ENCODE data around the gene SEMA5B.

SEMA5B gene

DNA sequence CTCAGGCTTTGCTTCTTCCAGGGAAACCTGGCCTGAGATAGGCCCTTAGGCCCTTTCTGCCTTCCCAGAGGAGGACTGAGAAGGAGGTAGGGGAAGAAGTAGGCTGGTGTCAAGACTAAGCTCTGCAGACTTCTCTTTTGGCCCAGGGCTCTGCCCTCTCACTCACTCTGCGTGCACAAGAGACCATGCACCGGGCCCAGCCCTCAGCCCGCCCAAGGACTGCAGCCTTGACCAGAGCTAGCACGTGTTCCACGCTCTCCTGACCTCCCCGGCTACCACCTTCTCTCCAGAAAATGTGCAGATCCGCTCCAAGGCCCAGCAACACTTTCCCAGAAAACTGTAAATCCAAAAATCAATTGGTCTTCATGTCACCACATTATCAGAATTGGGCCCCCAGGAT is 59.8 kb downstream of the SEMA5B start:
- DNase-seq, result no peak

GRCh38 chr3:122967356-122967755 is 60.2 kb downstream of the SEMA5B start:
- no peak for DNase-seq

DNA sequence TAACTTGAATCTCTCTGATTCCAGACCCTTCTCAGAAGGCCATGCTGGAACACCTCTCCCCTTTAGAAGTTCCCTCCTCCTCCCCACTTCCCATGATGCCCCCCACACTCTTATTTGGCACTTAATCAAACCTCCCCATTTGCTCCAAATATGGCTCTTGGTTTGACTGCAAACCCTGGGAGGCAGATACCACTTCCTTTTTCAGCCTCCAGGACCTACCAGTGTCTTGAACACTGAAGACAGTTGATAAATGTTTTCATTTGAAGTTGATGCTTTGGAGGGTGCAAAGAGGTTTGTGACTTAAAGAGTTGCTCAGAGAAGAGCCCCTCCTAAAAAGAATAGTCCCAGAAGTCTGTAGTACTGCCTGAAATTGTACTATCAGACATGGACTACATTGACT is 61.5 kb downstream of the SEMA5B start:
- no peak for DNase-seq

- DNase-seq, result no peak
Measured at GRCh38 chr3:122964811-122965210, 62.8 kb downstream of the SEMA5B start.

- no peak for DNase-seq
Measured at GRCh38 chr3:122962149-122962548, 65.4 kb downstream of the SEMA5B start.

DNA sequence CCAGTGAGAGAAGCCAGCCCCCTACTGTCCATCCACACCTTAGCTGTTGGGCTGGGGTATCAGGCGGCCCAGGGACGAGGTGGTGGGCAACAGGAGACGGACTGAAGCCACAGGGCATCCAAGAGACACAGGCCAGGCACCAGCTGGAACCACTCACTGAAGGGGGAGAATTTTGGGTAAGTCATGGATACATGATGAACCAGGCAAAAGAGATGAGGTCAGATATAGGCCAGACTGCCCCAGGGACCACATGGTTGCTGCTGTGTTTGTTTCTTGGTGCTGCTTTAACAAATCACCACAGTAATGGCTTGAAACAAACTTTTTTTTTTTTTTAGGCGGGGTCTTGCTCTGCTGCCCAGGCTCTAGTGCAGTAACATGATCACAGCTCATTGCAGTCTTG is 66.4 kb downstream of the SEMA5B start:
- DNase-seq, result no peak

DNA sequence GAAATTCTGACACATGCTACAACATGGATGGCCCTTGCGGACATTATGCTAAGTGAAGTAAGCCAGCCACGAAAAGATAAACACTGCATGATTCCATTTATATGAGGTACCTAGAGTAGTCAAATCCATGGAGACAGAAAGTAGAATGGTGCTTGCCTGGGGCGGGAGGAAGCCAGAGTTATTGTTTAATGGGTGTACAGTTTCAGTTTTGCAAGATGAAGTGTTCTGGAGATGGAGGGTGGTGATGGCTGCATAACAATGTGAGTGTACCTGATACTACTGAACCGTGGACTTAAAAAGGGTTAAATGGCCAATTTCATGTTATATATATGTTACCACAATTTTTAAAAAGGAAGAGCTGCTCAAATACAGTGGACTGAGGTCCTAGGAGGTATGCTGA is 66.9 kb downstream of the SEMA5B start:
- DNase-seq, result no peak

GRCh38 chr3:122959339-122959738 is 68.2 kb downstream of the SEMA5B start:
- DNase-seq, result no peak

GRCh38 chr3:122957707-122958689 is 69.6 kb downstream of the SEMA5B start:
- no peak for DNase-seq

- no peak for DNase-seq
Measured at GRCh38 chr3:122956693-122957455, 70.7 kb downstream of the SEMA5B start.

DNA sequence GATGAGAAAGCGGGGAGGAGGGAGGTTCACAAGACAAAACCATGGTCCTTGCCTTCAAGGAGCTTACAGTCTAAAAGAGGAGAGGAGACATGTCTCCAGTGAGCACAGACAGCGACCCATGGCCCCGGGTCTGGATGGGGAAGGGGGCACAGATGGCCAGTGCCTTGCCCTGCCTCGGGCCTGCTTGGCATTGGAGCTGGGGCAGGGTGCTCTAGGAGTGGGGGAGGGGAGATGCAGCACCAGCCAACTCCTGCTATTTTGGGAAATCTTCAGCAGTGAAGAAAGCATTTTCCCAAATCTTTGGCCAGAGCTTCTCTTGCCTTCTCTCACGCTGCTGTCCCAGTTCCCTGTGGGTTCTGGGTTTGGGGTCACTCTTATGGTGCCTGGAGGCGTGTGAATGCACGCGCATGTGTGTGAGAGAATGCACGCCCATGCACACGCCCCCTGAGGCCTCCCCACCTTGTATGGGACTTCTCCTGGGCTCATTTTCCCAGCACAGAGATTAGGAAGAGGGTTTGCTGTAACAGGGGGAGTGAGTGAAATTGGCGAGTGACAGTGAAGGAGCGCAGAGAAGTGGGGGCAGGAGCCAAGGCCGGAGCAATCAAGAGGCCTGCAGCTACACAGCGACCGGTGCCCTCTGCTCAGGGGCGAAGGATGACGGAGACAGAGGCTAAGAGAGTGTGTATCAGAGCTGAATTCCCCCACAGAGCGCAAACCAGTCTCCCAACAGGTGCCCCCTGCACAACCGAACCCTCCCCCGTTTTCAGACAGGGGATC is 71.5 kb downstream of the SEMA5B start:
- DNase-seq, result no peak

DNA sequence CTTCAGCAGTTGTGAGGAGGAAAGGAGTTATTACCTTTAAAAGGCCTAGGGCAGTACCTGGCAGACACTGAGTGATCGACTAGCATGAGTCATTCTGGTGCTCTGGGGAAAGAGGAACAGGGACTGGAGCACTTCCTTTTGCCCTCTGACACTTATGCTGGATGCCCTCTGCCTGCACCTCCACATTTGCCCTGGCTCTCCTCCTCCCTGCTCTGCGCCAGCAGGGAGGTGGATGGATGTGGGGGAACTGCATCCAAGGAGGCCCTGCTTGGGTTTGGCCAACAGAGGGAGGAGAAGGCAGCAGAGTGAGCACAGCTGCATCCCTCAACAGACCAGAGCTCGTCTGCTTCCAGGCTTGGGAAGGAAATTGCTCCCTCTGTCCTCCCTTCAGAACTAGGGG is 75.0 kb downstream of the SEMA5B start:
- no peak for DNase-seq

- DNase-seq, result no peak
Measured at GRCh38 chr3:122948408-122948807, 79.2 kb downstream of the SEMA5B start.

- DNase-seq, result no peak
Measured at GRCh38 chr3:122947738-122948137, 79.8 kb downstream of the SEMA5B start.

DNA sequence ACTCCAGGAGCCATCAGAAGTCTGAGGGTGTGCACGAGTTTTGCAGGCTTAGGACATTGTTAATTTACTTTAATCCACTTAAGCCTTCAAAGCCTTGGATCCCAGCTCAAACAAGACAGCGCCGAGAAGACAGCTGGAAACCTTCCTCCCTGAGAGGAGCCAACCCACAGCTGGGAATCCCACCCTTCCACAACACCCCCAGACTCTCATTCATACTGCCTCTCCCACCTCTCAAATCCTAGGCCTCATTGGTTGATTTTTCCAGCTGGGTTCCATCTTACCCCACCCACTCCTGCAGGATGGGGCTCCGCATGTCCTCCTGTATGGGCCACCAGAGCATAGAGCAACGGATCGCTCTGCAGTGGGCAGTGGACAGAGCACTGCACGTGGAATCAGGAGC is 80.4 kb downstream of the SEMA5B start:
- DNase-seq, result no peak

- no peak for DNase-seq
Measured at GRCh38 chr3:122946185-122946584, 81.4 kb downstream of the SEMA5B start.

GRCh38 chr3:122945230-122945629 is 82.3 kb downstream of the SEMA5B start:
- DNase-seq, result no peak

GRCh38 chr3:122944671-122945161 is 82.8 kb downstream of the SEMA5B start:
- DNase-seq, result no peak

GRCh38 chr3:122943828-122944190 is 83.8 kb downstream of the SEMA5B start:
- no peak for DNase-seq

- no peak for DNase-seq
Measured at GRCh38 chr3:122942937-122943827, 84.4 kb downstream of the SEMA5B start.

GRCh38 chr3:122942239-122942638 is 85.3 kb downstream of the SEMA5B start:
- DNase-seq, result no peak

Data from activated naive CD4-positive, alpha-beta T cell (primary cell).